HFFc6 (cell line): ENCODE measurements around the gene MRTO4. TPM values are rescaled to one million over a fixed set of nuclear protein-coding genes. Genes with fewer than 3 reads are reported as not detected.
"Not testable (repeated sequence)": the region's sequence is repeated elsewhere in the genome, so short reads cannot be mapped to it uniquely, and the experiment has no call there.

Experiments
- DNase-seq: peaks from one replicate; pipeline ENCODE4 v3.0.0-alpha.2; 2018
- H3K27ac Mint-ChIP-seq: 2 replicates; pipeline ENCODE4 v1.8.0; 2020; ENCODE audit warnings: mild to moderate bottlenecking, mixed read lengths
- H3K27me3 Mint-ChIP-seq: 2 replicates; pipeline ENCODE4 v1.8.0; 2021; ENCODE audit warnings: mild to moderate bottlenecking, moderate library complexity, mixed read lengths; ENCODE audit not compliant: insufficient read depth
- H3K36me3 Mint-ChIP-seq: 2 replicates; pipeline ENCODE4 v1.8.0; 2021; ENCODE audit warnings: low read depth, mixed read lengths
- H3K4me1 Mint-ChIP-seq: 2 replicates; pipeline ENCODE4 v1.8.0; 2020; ENCODE audit warnings: low read depth, mixed read lengths
- H3K4me3 Mint-ChIP-seq: 2 replicates; pipeline ENCODE4 v1.8.0; 2020; ENCODE audit warnings: mild to moderate bottlenecking, moderate library complexity, mixed read lengths
- H3K9me3 Mint-ChIP-seq: 2 replicates; pipeline ENCODE4 v1.8.0; 2020; ENCODE audit warnings: mild to moderate bottlenecking, mixed read lengths
- total RNA-seq, 6 experiments: library from RNA; stranded (reverse); fragmentation: NEBNext Ultra II Directional; extraction: Animal tissue kit (Norgen Biotek cat#: 25700); gene quantifications; 2 replicates in 1 of 6; 3 replicates in 5 of 6; pipeline ENCODE4 v1.2.3, GENCODE V29; 2021
- TF ChIP-seq, protein P1 (sequence below): fragments of 200-600 bp; sonication (generic); IDR thresholded peaks from 2 replicates; pipeline ENCODE4 v1.5.0; 2021; ENCODE audit warnings: antibody characterized with exemption, mild to moderate bottlenecking

Gene MRTO4
- total RNA-seq, 6 experiments from 2014 or later, result 40.0 to 61.9 (median 45.0) TPM

DNA sequence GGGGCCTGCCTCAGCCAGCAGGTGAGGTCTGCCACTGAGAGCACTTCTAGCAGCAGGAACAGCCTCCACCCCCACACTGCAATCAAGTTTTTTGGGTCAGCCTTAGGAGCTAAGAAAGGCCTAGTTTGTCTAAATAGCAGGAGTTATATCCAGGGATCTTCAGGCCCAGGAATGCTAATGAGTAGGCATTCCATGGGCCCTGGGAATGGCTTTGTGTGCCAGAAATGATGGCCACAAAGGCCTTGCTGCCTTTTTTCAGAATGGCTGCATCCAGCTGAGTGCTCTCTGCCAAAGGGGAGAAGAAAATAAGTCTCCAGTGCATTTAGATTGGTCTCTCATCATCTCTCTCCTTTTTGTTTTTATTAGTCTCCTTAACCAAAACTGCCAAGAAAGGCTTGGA is 2.8 kb downstream of the MRTO4 start:
- Mint-ChIP-seq H3K4me3 (no peak overlapping the region), H3K27ac (no peak overlapping the region; the same call in 1 of the 2 replicates), H3K36me3 (peaks cover 23% of the 10 kb centered on the region), H3K4me1 (peaks cover 32% of the 10 kb centered on the region), H3K27me3 (peaks cover 2% of the 10 kb centered on the region), H3K9me3 (no peaks in the 10 kb centered on the region)
- TF ChIP-seq, protein P1, sequence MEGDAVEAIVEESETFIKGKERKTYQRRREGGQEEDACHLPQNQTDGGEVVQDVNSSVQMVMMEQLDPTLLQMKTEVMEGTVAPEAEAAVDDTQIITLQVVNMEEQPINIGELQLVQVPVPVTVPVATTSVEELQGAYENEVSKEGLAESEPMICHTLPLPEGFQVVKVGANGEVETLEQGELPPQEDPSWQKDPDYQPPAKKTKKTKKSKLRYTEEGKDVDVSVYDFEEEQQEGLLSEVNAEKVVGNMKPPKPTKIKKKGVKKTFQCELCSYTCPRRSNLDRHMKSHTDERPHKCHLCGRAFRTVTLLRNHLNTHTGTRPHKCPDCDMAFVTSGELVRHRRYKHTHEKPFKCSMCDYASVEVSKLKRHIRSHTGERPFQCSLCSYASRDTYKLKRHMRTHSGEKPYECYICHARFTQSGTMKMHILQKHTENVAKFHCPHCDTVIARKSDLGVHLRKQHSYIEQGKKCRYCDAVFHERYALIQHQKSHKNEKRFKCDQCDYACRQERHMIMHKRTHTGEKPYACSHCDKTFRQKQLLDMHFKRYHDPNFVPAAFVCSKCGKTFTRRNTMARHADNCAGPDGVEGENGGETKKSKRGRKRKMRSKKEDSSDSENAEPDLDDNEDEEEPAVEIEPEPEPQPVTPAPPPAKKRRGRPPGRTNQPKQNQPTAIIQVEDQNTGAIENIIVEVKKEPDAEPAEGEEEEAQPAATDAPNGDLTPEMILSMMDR, result no peak
- no peak for DNase-seq

GRCh38 chr1:19255288-19255687 is 3.7 kb downstream of the MRTO4 start:
- TF ChIP-seq, protein P1, result no peak
- no peak for DNase-seq

GRCh38 chr1:19256301-19256700 is 4.7 kb downstream of the MRTO4 start:
- Mint-ChIP-seq H3K36me3 (peaks cover 23% of the 10 kb centered on the region), H3K4me1 (peaks cover 40% of the 10 kb centered on the region), H3K27ac (peak overlapping the region; percentile 51; the same call in 1 of the 2 replicates)
- H3K4me3 Mint-ChIP-seq, DNase-seq, H3K27me3 Mint-ChIP-seq, H3K9me3 Mint-ChIP-seq: not testable (repeated sequence)

More at GRCh38 chr1:19255288-19255687, 3.7 kb downstream of the MRTO4 start:
- H3K36me3 Mint-ChIP-seq, result peaks cover 23% of the 10 kb centered on the region
- H3K27me3 Mint-ChIP-seq, result peaks cover 2% of the 10 kb centered on the region
- peaks cover 37% of the 10 kb centered on the region for H3K4me1 Mint-ChIP-seq
- H3K9me3 Mint-ChIP-seq, result no peaks in the 10 kb centered on the region
- H3K4me3 Mint-ChIP-seq, result no peak overlapping the region
- no peak overlapping the region for H3K27ac Mint-ChIP-seq

GRCh38 chr1:19257178-19257914 is 5.7 kb downstream of the MRTO4 start:
- Mint-ChIP-seq H3K4me3 (no peak overlapping the region), H3K4me1 (peaks cover 40% of the 10 kb centered on the region), H3K27me3 (peaks cover 2% of the 10 kb centered on the region), H3K27ac (peak overlapping the region; percentile 51), H3K9me3 (no peaks in the 10 kb centered on the region), H3K36me3 (peaks cover 19% of the 10 kb centered on the region)
- TF ChIP-seq, protein P1, result no peak
- DNase-seq, result no peak

DNA sequence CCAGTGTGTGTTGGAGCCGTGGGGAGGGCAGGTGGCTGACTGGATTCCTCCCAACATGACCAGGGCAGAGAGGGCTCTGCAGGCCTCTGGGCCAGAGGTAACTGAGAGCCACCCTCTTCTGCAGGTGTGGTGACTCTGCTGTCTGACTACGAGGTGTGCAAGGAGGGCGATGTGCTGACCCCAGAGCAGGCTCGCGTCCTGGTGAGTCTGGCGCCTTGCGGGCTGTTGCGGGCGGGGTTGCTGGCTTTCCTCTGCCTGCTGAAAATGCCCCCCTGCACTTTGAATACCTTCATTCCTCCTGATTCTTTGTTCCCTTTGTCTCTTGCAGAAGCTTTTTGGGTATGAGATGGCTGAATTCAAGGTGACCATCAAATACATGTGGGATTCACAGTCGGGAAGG is 6.7 kb downstream of the MRTO4 start:
- Mint-ChIP-seq H3K4me3 (no peak overlapping the region), H3K36me3 (peaks cover 12% of the 10 kb centered on the region; the same call in 1 of the 2 replicates), H3K27me3 (peaks cover 2% of the 10 kb centered on the region), H3K27ac (0 out of 2 replicates have a peak overlapping the region, but pooled peaks have one; percentile 13), H3K9me3 (no peaks in the 10 kb centered on the region), H3K4me1 (peaks cover 33% of the 10 kb centered on the region)
- TF ChIP-seq, protein P1, result no peak
- no peak for DNase-seq
